IMR-90 (cell line): ENCODE data around the gene PRAF2. TPM values are rescaled to one million over a fixed set of nuclear protein-coding genes. Genes with fewer than 3 reads are reported as not detected.

Source experiments
- ATAC-seq: fragments of 200-7000 bp; cut with Tn5 transposase; 2 replicates; pipeline ENCODE4 v1.9.1; 2020; ENCODE audit warnings: low read depth, mild to moderate bottlenecking, moderate library complexity
- BruUV-seq: library from RNA; stranded (reverse); fragments of 400-500 nt; replicated peaks from 2 replicates; lab custom pipeline; 2021; lab: Mats Ljungman, UMichigan
- CTCF ChIA-PET: fragments of 300-600 bp; formaldehyde crosslinking; extraction: SDS; loops from one replicate; lab custom pipeline; 2021; ENCODE audit warnings: antibody characterized with exemption; lab: Yijun Ruan, JAX
- POLR2A ChIA-PET: fragments of 300-600 bp; sonication (Branson Sonifier 250); formaldehyde crosslinking; loops from one replicate; lab custom pipeline; 2022; ENCODE audit warnings: antibody characterized with exemption; ENCODE audit not compliant: unreplicated experiment; lab: Charles Lee
- DNase-seq: peaks from one replicate; pipeline ENCODE4 v3.0.0; 2013
- H2AFZ ChIP-seq: replicated peaks from 2 replicates; pipeline ENCODE3; 2013; ENCODE audit warnings: low read length, mild to moderate bottlenecking; ENCODE audit not compliant: poor library complexity
- H2AK5ac ChIP-seq: 2 replicates; pipeline ENCODE4 v1.6.1; 2013; ENCODE audit warnings: low read depth, low read length, inconsistent platforms
- H2AK9ac ChIP-seq: replicated peaks from 2 replicates; pipeline ENCODE3; 2013; ENCODE audit warnings: mild to moderate bottlenecking, low read depth, low read length, moderate library complexity; ENCODE audit not compliant: poor library complexity
- H2BK120ac ChIP-seq: 2 replicates; pipeline ENCODE4 v1.6.1; 2013; ENCODE audit warnings: low read depth, low read length, inconsistent platforms
- H2BK15ac ChIP-seq: 3 replicates; pipeline ENCODE4 v1.6.1; 2013; ENCODE audit warnings: low read depth, low read length, inconsistent platforms
- H2BK20ac ChIP-seq: 2 replicates; pipeline ENCODE4 v1.6.1; 2013; ENCODE audit warnings: low read depth, mild to moderate bottlenecking, inconsistent platforms, low read length, moderate library complexity
- H2BK5ac ChIP-seq: 2 replicates; pipeline ENCODE4 v1.6.1; 2013; ENCODE audit warnings: mild to moderate bottlenecking, low read depth, low read length, inconsistent platforms; ENCODE audit not compliant: poor library complexity, severe bottlenecking
- H3K14ac ChIP-seq: replicated peaks from 2 replicates; pipeline ENCODE4 v1.6.1; 2013; ENCODE audit warnings: low read depth, low read length, inconsistent platforms
- H3K18ac ChIP-seq: 2 replicates; pipeline ENCODE4 v1.6.1; 2013; ENCODE audit warnings: low read depth, low read length, control low read depth
- H3K23ac ChIP-seq: 2 replicates; pipeline ENCODE4 v1.6.1; 2013; ENCODE audit warnings: low read depth, low read length, inconsistent platforms
- H3K27ac ChIP-seq: 2 replicates; pipeline ENCODE4 v1.5.1; 2013; ENCODE audit warnings: mild to moderate bottlenecking, control low read depth, low read length; ENCODE audit not compliant: insufficient read depth
- H3K27me3 ChIP-seq: 2 replicates; pipeline ENCODE4 v1.6.1; 2013; ENCODE audit warnings: low read length; ENCODE audit not compliant: control insufficient read depth, insufficient read depth
- H3K36me3 ChIP-seq: 2 replicates; pipeline ENCODE4 v1.6.1; 2013; ENCODE audit warnings: low read length, mixed read lengths; ENCODE audit not compliant: control insufficient read depth, insufficient read depth
- H3K4ac ChIP-seq: 2 replicates; pipeline ENCODE4 v1.6.1; 2013; ENCODE audit warnings: low read depth, low read length, inconsistent platforms
- H3K4me1 ChIP-seq: 2 replicates; pipeline ENCODE4 v1.6.1; 2013; ENCODE audit warnings: low read length, mixed read lengths; ENCODE audit not compliant: control insufficient read depth, insufficient read depth
- H3K4me2 ChIP-seq: 2 replicates; pipeline ENCODE4 v1.6.1; 2013; ENCODE audit warnings: low read depth, mild to moderate bottlenecking, control low read depth, low read length, moderate library complexity
- H3K4me3 ChIP-seq: 2 replicates; pipeline ENCODE4 v1.5.1; 2013; ENCODE audit warnings: low read depth, mild to moderate bottlenecking, control low read depth, low read length, moderate library complexity; ENCODE audit not compliant: insufficient read depth
- H3K56ac ChIP-seq: 2 replicates; pipeline ENCODE4 v1.6.1; 2013; ENCODE audit warnings: low read length, inconsistent platforms; ENCODE audit not compliant: insufficient read depth; ENCODE audit errors: extremely low read depth
- H3K79me1 ChIP-seq, 2 experiments: 2 replicates each; pipeline ENCODE4 v1.6.1; 2013; ENCODE audit warnings: low read length in 2 of 2, inconsistent platforms in 1 of 2, low read depth in 1 of 2
- H3K9ac ChIP-seq: 2 replicates; pipeline ENCODE4 v1.6.1; 2013; ENCODE audit warnings: low read depth, low read length, control low read depth
- H3K9me1 ChIP-seq: 2 replicates; pipeline ENCODE4 v1.6.1; 2013; ENCODE audit warnings: low read length, inconsistent platforms; ENCODE audit not compliant: insufficient read depth
- H3K9me3 ChIP-seq: 2 replicates; pipeline ENCODE4 v1.6.1; 2013; ENCODE audit warnings: low read length; ENCODE audit not compliant: control insufficient read depth, insufficient read depth
- H4K20me1 ChIP-seq: 2 replicates; pipeline ENCODE4 v1.6.1; 2013; ENCODE audit warnings: low read length, inconsistent platforms; ENCODE audit not compliant: insufficient read depth
- H4K5ac ChIP-seq: 2 replicates; pipeline ENCODE4 v1.6.1; 2013; ENCODE audit warnings: mild to moderate bottlenecking, low read depth, low read length, control low read depth
- H4K8ac ChIP-seq, 2 experiments: 2 replicates each; pipeline ENCODE4 v1.6.1; 2013; ENCODE audit warnings: low read depth in 2 of 2, low read length in 2 of 2, control low read depth in 1 of 2, inconsistent platforms in 1 of 2
- H4K91ac ChIP-seq: 2 replicates; pipeline ENCODE4 v1.6.1; 2013; ENCODE audit warnings: low read depth, low read length, inconsistent platforms; ENCODE audit not compliant: insufficient read depth
- SMC3 ChIP-seq: fragments of 150-350 bp; IDR thresholded peaks from 2 replicates; pipeline ENCODE4 v1.6.1; 2016; ENCODE audit warnings: low read depth, mild to moderate bottlenecking, antibody characterized with exemption, low read length, moderate library complexity
- WGBS, 2 experiments: methylation state at CpG; one replicate each; pipeline versions ENCODE4 v1.1.5 to v1.1.7; 2013; ENCODE audit warnings: missing lambda C conversion rate in 2 of 2; ENCODE audit not compliant: insufficient read length in 1 of 2; ENCODE audit errors: extremely low coverage in 2 of 2; 5-methylcytosine and 5-hydroxymethylcytosine counted together
- dilution Hi-C: fragments of 300-500 bp; cut with HindIII; formaldehyde crosslinking; loops from one replicate; pipeline ENCODE4 v1.14.3; 2018; ENCODE audit warnings: low sequenced_read_pairs; ENCODE audit not compliant: unreplicated experiment
- in situ Hi-C: fragments of 300-500 bp; cut with MboI; formaldehyde crosslinking; loops from 3 replicates; pipeline ENCODE4 v1.14.3; 2019; ENCODE audit warnings: low sequenced_read_pairs, inconsistent platforms, mixed read lengths
- intact Hi-C: fragments of 100-400 bp; cut with micrococcal nuclease; formaldehyde crosslinking; loops from 2 replicates; pipeline ENCODE4 v1.10.0; 2022
- polyA plus RNA-seq, 3 experiments: library from polyadenylated mRNA; depleted of rRNA; stranded (reverse); fragments of >200 nt; gene quantifications; 2 replicates each; pipeline ENCODE4 v1.2.3, GENCODE V29; 2012; ENCODE audit warnings: low replicate concordance in 1 of 3
- total RNA-seq: library from RNA; depleted of rRNA; stranded (reverse); fragments of >200 nt; gene quantifications from 2 replicates; pipeline ENCODE4 v1.2.3, GENCODE V29; 2012

PRAF2 gene
- total and polyA plus RNA-seq, 2 of the 4 experiments (the other 2 are of a cell fraction) = 3.8 to 65.5 TPM

- POLR2A ChIA-PET = interaction anchor here (0.6 kb wide), 1 partner anchor 20 kb away, joined by 3 read pairs; the partner anchor contains the start of gene PRAF2
- 38% methylated on average over 20 of the region's 79 CpGs; no CpG with 5 or more reads in 1 of the 2 experiments for WGBS, 2 experiments
- peak overlapping the region; percentile 54 for H3K4me3 ChIP-seq
Observed at GRCh38 chrX:49053223-49054072, 20.4 kb downstream of the PRAF2 start.

More at GRCh38 chrX:49053223-49054072, 20.4 kb downstream of the PRAF2 start:
- H4K91ac ChIP-seq = peak overlapping the region; percentile 61; the same call in 1 of the 2 replicates
- H2AK9ac ChIP-seq = peak overlapping the region; percentile 48
- H3K9me1 ChIP-seq = no peaks in the 10 kb centered on the region; the same call in 1 of the 2 replicates
- dilution Hi-C loops = no loop called here
- H3K14ac ChIP-seq = peak overlapping the region; percentile 52; the same call in 1 of the 2 replicates
- no peak overlapping the region for H3K23ac ChIP-seq
- BruUV-seq = no TSS peak
- no peak overlapping the region for H3K56ac ChIP-seq
- peak overlapping the region; percentile 89 for H3K4me2 ChIP-seq
- H2BK5ac ChIP-seq = no peak overlapping the region
- DNase-seq (peak; percentile 43), ATAC-seq (peak; percentile 89)
- CTCF ChIA-PET = no interaction called here
- no peak for TF ChIP-seq SMC3
- H3K18ac ChIP-seq = no peak overlapping the region; the same call in 1 of the 2 replicates
- H3K9me3 ChIP-seq = no peaks in the 10 kb centered on the region; the same call in 1 of the 2 replicates
- H2BK15ac ChIP-seq = no peak overlapping the region
- in situ Hi-C loops = loop anchor here (25.0 kb wide), 1 partner anchor 91 kb away; the partner anchor contains the start of genes KCND1 and OTUD5
- peak overlapping the region; percentile 74 to 96 for H4K8ac ChIP-seq
- peak overlapping the region; percentile 29 for H3K9ac ChIP-seq
- H2BK20ac ChIP-seq = no peak overlapping the region
- no peaks in the 10 kb centered on the region for H3K36me3 ChIP-seq
- H4K5ac ChIP-seq = peak overlapping the region; percentile 60; the same call in 1 of the 2 replicates
- peaks cover 5 to 7% of the 10 kb centered on the region in 2 experiments; a peak in 2 of 4 replicates for H3K79me1 ChIP-seq
- H4K20me1 ChIP-seq = no peaks in the 10 kb centered on the region
- no peaks in the 10 kb centered on the region for H3K27me3 ChIP-seq
- no peaks in the 10 kb centered on the region for H3K4me1 ChIP-seq
- H2AFZ ChIP-seq = peak overlapping the region; percentile 85
- H2AK5ac ChIP-seq = peak overlapping the region; percentile 0; the same call in 1 of the 2 replicates
- peak overlapping the region; percentile 72 for H3K4ac ChIP-seq
- H2BK120ac ChIP-seq = no peak overlapping the region
- H3K27ac ChIP-seq = peak overlapping the region; percentile 14; the same call in 1 of the 2 replicates
- intact Hi-C loops = no loop called here
